ENCODE data around the gene RAPGEF6. TPM values are rescaled to one million over a fixed set of nuclear protein-coding genes. Genes with fewer than 3 reads are reported as not detected.

The RAPGEF6 gene
- total and polyA plus RNA-seq, 2 experiments from 2014 or later, result 9.5 to 20.3 TPM

- H3K27ac Mint-ChIP-seq, result no peak overlapping the region
- H4K20me1 ChIP-seq (replicated peaks; ENCODE audit: insufficient read depth), result no peaks in the 10 kb centered on the region
- ATAC-seq, result no peak
- no peak overlapping the region for H3K4me2 ChIP-seq
- no peak overlapping the region for H2AFZ ChIP-seq
- H3K36me3 ChIP-seq (ENCODE audit: insufficient read depth), result peaks cover 18% of the 10 kb centered on the region
- H3K9me3 Mint-ChIP-seq, result no peaks in the 10 kb centered on the region
- H3K36me3 Mint-ChIP-seq (ENCODE audit: low read depth), result peaks cover 38% of the 10 kb centered on the region
- no peak for TF ChIP-seq ZNF331 (CRISPR knock-in tag; IDR thresholded peaks at IDR 0.05; ENCODE audit: low read depth)
- H3K4me3 Mint-ChIP-seq, result no peak overlapping the region
- H3K4me3 ChIP-seq, result no peak overlapping the region
- no peaks in the 10 kb centered on the region for H3K79me2 ChIP-seq (replicated peaks; ENCODE audit: insufficient read depth)
- 0 out of 2 replicates have a peak, but pooled peaks cover 3% of the 10 kb centered on the region for H3K4me1 ChIP-seq (ENCODE audit: insufficient read depth)
- no peaks in the 10 kb centered on the region; the same call in 2 of the 3 replicates for H3K4me1 Mint-ChIP-seq
- no peaks in the 10 kb centered on the region for H3K9me2 ChIP-seq (ENCODE audit: insufficient read depth)
- H3F3A ChIP-seq (replicated peaks; ENCODE audit: low read depth), result no peaks in the 10 kb centered on the region
- peaks cover 3% of the 10 kb centered on the region for H3K27me3 Mint-ChIP-seq (ENCODE audit: insufficient read depth, low read depth, poor library complexity)
- H3K27me3 ChIP-seq (ENCODE audit: insufficient read depth), result no peaks in the 10 kb centered on the region
- H3K27ac ChIP-seq (ENCODE audit: low read depth), result no peak overlapping the region
- no peak for DNase-seq (ENCODE audit: low spot score)
These were observed 203.2 kb downstream of the RAPGEF6 start for GRCh38 chr5:131431794-131432193.

DNA sequence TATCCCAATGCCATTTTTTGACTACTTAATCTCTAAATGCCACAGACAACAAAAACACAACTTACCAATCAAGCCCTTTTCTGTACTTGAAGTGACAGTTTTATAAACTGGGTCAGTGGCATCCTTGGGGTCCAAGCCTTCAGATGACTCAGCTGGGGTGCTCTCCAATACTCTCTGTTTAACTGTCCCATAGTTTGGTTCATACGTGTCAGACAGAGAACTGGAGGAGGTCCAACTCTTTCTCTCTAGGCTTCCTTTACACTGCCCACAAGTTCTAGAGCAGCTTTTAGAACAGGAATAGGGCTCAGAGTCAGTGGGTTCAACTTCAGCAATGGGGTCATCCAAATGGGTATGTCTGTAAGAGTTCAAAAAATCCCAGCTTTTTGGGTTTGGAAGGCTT, 204.2 kb downstream of the RAPGEF6 start:
- Histone ChIP-seq H2AFZ (no peak overlapping the region), H3K4me1 (ENCODE audit: insufficient read depth) (0 out of 2 replicates have a peak, but pooled peaks cover 3% of the 10 kb centered on the region), H3K79me2 (replicated peaks; ENCODE audit: insufficient read depth) (no peaks in the 10 kb centered on the region), H3K36me3 (ENCODE audit: insufficient read depth) (peaks cover 21% of the 10 kb centered on the region), H3F3A (replicated peaks; ENCODE audit: low read depth) (no peaks in the 10 kb centered on the region), H4K20me1 (replicated peaks; ENCODE audit: insufficient read depth) (no peaks in the 10 kb centered on the region), H3K27ac (ENCODE audit: low read depth) (no peak overlapping the region), H3K9me2 (ENCODE audit: insufficient read depth) (no peaks in the 10 kb centered on the region), H3K27me3 (ENCODE audit: insufficient read depth) (no peaks in the 10 kb centered on the region), H3K4me2 (no peak overlapping the region), H3K4me3 (no peak overlapping the region)
- Mint-ChIP-seq H3K4me1 (no peaks in the 10 kb centered on the region; the same call in 2 of the 3 replicates), H3K4me3 (no peak overlapping the region), H3K27me3 (ENCODE audit: insufficient read depth, low read depth, poor library complexity) (peaks cover 3% of the 10 kb centered on the region), H3K27ac (no peak overlapping the region), H3K36me3 (ENCODE audit: low read depth) (peaks cover 38% of the 10 kb centered on the region), H3K9me3 (no peaks in the 10 kb centered on the region)
- DNase-seq (ENCODE audit: low spot score), result no peak
- no peak for ATAC-seq
- TF ChIP-seq REST (IDR thresholded peaks at IDR 0.05; ENCODE audit: unreplicated experiment) (no peak), EZH2phosphoT487 (IDR thresholded peaks at IDR 0.05; ENCODE audit: unreplicated experiment) (no peak), STAT1 (IDR thresholded peaks at IDR 0.05; ENCODE audit: unreplicated experiment) (no peak), JUNB (IDR thresholded peaks at IDR 0.05; ENCODE audit: unreplicated experiment) (no peak), CREB1 (CRISPR knock-in tag; IDR thresholded peaks at IDR 0.05; ENCODE audit: low read depth) (no peak), ZNF331 (CRISPR knock-in tag; IDR thresholded peaks at IDR 0.05; ENCODE audit: low read depth) (no peak), POLR2AphosphoS5 (IDR thresholded peaks at IDR 0.05; ENCODE audit: low read depth) (no peak)
- TF ChIP-seq, protein P1, sequence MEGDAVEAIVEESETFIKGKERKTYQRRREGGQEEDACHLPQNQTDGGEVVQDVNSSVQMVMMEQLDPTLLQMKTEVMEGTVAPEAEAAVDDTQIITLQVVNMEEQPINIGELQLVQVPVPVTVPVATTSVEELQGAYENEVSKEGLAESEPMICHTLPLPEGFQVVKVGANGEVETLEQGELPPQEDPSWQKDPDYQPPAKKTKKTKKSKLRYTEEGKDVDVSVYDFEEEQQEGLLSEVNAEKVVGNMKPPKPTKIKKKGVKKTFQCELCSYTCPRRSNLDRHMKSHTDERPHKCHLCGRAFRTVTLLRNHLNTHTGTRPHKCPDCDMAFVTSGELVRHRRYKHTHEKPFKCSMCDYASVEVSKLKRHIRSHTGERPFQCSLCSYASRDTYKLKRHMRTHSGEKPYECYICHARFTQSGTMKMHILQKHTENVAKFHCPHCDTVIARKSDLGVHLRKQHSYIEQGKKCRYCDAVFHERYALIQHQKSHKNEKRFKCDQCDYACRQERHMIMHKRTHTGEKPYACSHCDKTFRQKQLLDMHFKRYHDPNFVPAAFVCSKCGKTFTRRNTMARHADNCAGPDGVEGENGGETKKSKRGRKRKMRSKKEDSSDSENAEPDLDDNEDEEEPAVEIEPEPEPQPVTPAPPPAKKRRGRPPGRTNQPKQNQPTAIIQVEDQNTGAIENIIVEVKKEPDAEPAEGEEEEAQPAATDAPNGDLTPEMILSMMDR (conservative IDR thresholded peaks at IDR 0.05; ENCODE audit: low read depth in 2 of 2), result no peak

Data from GM23338 (cell line).